GM12801 (cell line): ENCODE measurements around the gene SH3PXD2B.

Experiments
- CTCF ChIP-seq: IDR thresholded peaks from one replicate; pipeline ENCODE4 v1.5.1; 2011; ENCODE audit warnings: control low read depth; ENCODE audit not compliant: insufficient read length; ENCODE audit errors: extremely low read depth

SH3PXD2B gene

DNA sequence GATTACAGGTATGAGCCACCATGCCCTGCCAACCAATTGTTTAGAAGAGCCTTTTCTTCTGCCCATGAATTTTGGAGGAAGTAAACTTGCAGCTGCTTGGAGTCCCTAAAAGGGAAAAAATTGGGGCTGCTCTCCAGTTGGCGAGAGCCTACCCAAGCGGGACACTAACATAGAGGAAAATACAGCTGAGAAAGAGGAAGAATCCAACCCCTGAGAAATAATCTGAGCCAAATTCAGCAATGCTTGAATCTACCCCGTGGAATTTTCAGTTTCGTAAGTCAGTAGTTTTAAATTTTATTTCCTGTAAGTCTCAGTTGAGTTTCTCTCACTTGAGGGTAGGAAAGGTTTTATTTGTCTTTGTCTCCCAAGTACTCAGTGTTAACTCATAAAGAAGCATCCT is 140.4 kb downstream of the SH3PXD2B start:
- no peak for TF ChIP-seq CTCF

DNA sequence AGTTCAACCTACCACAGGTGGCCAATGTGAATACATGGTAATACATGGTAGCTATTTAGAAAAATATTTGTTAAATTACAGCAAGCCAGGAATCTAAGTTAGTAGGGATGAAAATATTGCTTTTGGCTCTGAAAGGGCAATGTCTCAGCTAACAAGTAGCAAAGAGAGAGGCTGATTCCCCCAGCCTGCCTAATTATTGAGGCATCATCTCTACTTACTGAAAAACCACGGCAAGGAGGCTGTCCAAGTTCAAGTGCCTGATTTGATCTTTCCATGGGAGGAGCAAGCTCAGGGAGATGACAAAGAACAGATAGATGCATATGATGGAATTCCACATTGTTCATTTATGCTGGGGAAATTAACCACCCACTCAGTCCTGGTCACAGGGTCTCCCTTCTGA is 142.0 kb downstream of the SH3PXD2B start:
- TF ChIP-seq CTCF, result no peak

DNA sequence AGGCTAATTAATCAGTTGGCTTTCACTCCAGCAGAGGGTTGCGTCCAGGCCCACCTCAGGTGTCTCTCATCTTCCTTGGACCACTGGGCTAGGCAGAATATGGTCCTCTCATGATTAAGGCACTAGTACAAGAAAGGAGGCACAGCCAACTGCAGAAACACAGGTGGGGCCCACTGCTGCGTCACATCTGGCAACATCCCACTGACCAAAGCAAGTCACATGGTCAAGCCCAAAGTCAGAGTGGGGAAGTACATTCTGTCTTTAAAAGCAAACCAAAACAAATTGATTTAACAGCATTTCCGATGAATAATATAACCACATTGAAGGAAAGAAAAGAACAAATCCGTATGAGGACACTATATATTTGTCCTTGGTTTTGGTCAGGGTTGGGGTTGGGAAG is 142.7 kb downstream of the SH3PXD2B start:
- TF ChIP-seq CTCF, result no peak

DNA sequence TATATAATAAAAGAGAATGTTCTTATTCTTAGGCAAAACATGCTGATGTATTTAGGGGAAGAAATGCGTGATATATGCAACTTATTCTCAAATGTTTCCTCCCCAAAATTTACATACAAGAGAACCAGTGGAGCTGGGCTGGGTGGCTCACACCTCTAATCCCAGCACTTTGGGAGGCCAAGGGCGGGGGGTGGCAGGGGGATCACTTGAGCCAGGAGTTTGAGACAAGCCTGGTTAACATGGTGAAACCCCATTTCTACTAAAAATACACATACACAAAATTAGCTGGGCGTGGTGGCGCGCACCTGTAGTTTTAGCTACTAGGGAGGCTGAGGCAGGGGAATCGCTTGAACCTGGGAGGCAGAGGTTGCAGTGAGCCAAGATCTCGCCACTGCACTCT is 143.3 kb downstream of the SH3PXD2B start:
- no peak for TF ChIP-seq CTCF

- no peak for TF ChIP-seq CTCF
These were observed 148.9 kb downstream of the SH3PXD2B start for GRCh38 chr5:172305380-172305779.

DNA sequence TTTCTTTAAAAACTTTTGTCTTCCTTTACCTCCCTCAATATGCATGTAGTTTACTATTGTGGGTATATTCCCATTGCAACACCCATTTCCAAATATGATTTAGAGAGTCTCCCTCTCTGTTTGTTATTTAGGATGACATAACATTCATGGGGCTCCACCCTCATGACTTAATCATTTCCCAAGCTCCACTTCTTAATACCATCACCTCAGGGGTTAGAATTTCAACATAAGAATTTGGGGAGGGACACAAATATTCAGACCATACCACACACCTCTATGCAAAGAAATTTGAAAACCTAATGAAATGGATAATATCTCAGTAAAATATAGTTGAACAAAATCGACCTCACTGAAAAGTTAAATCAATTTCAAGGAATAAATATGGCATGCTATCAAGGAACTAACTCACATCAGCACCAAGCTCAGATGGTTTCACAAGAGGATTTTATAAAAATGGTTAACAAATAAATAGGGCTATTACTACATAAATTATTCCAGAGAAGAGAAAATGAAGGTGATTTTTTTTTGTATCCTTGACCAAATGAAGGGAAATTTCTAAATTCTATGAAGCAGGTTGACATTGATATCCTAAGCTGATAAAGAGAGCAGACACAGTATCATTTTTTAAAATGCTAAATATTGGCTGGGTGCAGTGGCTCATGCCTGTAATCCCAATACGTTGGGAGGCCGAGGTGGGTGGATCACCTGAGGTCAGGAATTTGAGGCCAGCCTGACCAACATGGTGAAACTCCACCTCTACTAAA is 150.6 kb downstream of the SH3PXD2B start:
- TF ChIP-seq CTCF, result no peak

DNA sequence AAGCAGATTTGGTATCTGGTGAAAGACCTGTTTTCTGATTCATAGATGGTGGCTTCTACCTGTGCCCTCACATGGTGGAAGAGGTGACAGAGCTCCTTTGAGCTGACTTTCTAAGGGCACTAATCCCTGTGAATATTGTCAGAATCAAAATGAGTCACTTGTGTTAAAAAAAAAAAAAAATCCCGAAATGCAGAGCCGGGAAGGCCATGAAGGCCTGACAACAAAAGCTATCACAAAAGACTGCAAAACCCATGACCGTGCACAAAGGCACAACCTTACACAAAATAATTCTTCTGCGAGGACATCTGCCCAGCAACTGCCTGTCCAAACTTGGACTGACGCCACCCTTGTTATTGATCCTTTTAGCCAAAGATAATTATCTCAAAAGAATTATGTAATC is 151.2 kb downstream of the SH3PXD2B start:
- TF ChIP-seq CTCF, result no peak
